HG03457 (cell line): Measurements from ENCODE around the gene ARHGEF10L.

Source experiments
- ATAC-seq: cut with Tn5 transposase; IDR thresholded peaks from one replicate; pipeline ENCODE4 v1.9.1; 2021; ENCODE audit warnings: moderate number of reproducible peaks; ENCODE audit not compliant: unreplicated experiment

Gene ARHGEF10L

DNA sequence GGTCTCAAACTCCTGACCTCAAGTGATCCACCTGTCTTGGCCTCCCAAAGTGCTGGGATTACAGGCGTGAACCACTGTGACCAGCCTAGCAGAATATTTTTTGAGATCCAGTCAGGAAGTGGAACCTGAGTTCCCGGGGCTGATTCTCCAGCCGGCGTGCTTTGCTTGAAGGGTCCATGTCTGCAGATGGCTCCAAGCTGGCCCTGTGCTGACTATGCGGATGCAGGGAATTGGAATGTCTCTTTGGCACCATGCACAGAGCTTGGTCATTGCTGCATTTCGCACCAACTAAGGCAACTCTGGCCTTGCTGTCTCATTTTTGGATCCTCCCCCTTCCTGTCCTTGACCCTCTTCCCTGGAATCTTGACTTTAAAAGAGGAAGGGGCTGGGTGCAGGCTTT is 28.1 kb downstream of the ARHGEF10L start:
- no peak for ATAC-seq

DNA sequence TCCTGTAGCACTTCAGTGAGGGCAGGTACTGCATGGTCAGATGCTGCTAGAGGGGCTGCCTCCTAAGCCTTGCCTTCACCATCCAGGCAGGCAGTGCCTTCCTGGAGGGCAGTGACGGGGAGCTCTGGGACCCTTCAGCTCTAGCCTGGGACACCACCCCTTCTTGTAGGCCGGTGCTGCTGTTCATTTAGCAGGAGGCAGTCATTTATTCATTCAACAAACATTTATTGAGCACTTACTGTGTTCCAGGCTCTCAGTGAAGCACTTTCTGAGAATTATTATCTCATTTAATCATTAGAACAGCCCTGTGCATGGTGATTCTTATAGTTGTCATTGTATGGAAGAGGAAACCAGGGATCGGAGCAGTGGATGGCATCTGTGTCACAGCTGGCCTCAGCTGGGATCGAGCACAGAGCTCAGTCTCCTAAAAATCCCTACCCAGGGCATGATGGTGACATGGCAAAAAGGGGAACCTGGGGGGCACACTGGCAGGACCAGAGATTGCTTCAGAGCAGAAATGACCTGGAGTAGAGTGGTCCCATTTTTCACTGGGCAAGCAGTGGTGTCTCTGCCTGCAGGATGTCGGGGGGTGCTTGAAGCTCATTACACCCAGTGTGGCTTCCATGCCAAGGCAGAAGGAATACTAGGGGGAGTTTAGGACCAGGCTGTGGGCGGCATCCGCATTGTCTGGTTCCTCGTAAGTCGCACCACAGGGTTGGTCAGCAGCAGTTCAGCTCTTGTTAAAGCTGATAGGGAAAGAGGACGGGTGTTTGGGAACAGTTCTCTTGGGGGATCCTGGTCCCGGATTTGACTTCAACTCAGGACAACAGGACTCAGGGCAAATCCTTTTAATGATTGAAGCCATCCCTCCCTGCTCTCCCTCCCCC is 28.8 kb downstream of the ARHGEF10L start:
- ATAC-seq: no peak

DNA sequence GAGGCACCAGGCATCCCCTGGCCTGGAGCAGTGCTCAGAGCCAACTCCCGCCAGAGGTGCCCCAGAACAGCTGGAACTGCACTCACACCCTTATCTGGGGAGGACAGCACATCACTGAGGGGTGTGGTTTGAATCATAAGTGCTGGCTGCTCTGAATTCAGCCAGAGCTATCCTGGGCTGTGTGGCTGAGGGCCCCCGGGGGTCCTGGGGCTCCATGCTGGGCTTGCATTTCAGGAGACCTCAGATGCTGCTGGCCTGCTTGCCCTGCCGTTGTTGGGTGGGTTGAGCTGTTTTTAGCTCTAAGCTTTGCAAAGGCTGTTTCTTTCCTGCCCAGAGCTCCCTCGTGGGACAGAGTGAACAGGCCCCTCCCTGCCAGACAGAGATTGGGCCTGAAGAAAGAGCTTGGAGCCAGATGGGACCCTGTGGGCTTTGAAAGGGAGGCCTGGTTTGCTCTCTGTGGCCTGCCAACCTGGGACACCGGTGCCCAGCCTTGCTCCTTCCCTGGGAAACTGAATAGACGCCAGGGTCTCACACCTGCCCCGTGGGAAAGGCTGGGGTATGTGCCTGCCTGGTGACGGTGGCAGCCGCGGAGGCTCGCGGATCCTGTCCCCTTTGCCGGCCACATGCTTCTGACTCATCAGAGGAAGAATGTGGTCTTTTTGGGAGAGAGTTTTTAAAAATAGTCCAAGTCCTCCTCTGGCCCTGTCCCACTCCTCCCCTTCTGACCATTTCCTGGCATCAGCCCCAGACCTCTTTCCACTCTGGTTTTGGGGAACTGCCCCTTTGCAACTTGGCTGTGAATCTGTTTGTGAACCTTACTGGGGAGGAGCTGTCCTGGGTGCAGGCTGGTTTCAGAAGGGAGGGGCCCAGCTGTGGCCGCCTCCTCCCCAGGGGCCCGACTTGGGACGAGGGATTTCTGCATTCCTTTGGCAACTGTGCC is 30.0 kb downstream of the ARHGEF10L start:
- ATAC-seq: no peak

DNA sequence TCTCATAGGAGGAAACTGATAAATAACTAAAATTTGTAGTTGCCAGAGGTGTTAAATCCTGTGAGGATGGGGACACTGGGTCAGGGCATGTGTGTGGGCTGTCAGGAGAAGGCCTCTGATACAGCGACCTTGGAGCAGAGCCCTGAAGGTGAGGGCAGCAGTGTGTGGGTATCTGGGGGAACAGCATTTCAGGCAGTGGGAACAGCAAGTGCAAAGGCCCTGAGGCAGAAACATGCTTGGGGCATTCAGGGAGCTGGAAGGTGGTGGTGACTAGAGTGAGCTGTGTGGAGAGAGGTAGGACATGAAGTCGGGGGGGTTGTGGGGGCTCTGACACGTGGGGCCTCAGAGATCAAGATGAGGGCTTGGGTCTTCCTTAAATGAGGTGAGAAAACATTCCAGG is 30.7 kb downstream of the ARHGEF10L start:
- ATAC-seq: no peak

DNA sequence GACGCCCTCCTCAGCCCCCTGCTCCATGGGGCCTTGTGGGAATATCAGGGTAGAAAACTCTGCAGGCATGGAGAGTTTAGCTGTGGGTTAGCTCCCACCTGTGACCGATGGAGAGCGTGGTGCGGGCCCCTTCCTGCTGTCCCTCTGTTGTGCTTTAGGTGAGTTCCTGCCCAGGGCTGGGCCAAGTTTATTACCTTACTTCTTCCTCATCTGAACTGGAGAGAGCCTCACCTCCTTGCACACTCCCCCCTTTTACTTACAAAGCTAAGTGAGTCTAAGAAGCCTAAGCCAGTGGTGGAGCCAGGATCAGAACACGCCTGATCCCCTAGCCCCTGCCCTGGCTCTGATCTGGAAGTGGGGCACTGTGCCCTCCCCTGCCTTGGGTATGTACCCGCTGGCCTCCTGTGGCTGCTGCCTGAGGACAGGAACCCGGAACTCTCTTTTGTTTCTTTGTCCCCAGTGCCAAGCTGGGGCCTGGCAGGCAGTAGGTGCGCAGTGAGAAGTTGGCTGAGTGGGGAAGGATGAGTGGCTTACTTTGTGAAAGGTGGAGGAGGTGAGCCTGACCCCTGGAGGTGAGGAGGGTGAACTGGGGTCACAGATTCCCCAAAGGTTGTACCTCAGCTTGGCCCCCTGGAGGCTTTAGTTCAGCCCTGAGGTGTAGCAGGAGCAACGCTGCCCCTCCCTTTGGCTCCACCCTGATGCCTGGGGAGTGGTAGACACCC is 32.9 kb downstream of the ARHGEF10L start:
- no peak for ATAC-seq

DNA sequence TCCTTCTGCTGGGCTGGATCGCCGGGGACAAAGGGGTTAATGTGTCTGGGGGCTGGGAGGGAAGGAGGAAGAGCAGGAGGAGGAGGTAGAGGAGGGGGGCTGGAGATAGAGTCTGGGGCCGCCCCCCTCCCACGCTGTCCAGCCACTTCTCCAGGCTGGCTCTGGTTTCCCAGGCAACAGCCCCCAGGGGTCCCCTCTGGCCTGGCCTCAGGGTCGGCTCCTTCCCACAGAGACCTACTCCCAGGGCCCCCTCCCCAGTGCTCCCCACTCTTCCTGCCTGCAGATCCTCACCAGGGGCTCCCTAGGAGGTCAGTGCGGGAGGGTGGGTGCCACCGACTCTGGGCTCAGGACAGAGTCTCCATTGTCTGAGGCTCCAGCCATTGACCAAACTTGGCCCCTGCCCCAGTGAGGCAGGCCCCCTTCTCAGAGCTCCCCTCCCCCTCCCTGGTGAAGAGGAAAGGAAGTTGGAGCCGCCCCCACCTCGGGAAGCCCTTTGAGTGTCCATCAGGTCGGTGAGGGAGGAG is 34.1 kb downstream of the ARHGEF10L start:
- no peak for ATAC-seq

DNA sequence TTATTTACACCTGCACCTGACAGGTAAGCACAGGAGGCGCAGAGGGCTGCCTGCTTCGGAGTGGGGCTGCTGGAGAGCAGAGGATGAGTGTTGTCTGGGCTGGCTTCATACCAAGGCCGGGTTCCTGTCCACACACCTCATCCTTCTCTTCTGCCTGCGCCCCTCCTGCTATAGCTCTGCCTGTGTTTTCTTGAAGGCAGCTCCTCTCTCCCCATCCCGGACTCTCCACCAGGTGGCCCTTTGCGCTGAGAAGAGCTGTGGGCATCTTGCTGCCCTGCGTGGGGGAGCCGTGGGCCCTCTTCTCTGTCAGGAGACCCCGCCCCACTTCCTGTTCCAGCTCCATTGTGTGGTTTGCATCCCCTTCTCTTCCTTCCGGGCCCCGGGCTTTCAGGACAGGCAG is 35.0 kb downstream of the ARHGEF10L start:
- no peak for ATAC-seq

DNA sequence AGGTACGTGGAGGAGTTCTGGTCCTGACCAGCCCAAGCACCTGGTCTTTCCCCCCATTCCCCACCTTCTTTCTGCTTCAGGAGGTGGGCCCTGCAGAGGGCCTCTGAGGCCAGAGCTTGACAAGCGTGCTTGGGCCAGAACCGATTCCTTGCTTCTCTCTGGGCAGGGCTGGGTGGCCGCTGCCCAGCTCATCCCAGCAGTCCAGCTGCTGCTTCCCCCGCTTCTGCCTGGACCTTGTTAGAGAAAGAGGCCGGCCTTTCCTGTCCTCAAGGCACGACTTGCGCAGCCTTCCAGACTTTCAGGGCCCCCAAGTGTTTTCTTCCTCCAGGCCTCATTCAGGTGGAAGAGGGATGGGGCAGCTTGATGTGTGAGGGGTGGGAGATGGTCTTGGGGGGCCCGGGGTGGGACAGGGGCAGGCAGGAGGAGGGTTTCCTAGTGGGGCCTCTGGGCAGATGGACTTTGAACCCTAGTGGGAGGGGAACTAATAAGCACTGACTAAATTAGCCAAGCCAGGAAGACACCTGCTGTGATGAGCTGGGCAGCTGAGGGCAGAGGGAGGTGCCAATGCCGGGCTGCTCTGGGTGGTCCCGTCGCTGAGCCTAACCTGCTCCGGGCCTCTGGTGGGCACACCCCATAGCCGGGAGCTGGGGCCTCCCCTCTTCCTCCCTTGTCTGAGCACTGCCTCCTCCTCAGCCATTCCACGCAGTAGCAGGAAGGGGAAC is 36.5 kb downstream of the ARHGEF10L start:
- no peak for ATAC-seq

DNA sequence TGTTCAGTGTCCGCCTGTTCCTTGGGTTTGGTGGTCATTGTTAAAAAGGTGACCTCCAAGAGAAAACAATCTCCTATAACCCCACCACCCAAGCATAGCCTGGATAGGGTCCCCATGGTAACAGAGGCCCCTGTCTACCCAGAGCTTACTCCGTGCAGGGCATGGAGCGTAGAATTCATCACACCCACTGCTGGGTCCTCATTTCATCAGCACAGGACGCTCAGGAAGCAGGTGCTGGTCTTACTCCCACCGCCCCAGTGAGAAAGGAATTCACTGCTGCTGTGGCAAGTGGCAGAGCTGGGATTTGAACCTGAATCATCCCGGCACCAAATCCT is 37.0 kb downstream of the ARHGEF10L start:
- no peak for ATAC-seq

DNA sequence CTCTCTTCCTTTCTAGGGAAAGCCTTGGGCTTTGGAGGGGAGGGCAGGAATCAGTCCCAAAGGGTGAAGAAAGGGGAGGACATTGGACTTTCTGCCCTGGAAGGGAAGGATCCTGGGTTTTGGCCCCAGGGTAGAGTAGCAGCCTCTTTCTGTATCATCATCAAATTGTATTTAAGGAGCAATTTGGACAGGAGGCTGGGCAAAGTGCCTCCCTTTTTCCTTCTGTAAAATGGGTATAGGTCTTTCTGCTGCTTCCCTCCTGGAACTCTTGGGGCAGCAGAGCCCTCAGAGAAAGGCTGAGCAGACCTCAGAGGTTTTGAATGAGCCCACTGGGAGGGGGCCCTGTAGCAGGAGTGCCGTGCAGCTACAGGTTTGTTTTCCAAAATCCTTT is 38.4 kb downstream of the ARHGEF10L start:
- no peak for ATAC-seq

DNA sequence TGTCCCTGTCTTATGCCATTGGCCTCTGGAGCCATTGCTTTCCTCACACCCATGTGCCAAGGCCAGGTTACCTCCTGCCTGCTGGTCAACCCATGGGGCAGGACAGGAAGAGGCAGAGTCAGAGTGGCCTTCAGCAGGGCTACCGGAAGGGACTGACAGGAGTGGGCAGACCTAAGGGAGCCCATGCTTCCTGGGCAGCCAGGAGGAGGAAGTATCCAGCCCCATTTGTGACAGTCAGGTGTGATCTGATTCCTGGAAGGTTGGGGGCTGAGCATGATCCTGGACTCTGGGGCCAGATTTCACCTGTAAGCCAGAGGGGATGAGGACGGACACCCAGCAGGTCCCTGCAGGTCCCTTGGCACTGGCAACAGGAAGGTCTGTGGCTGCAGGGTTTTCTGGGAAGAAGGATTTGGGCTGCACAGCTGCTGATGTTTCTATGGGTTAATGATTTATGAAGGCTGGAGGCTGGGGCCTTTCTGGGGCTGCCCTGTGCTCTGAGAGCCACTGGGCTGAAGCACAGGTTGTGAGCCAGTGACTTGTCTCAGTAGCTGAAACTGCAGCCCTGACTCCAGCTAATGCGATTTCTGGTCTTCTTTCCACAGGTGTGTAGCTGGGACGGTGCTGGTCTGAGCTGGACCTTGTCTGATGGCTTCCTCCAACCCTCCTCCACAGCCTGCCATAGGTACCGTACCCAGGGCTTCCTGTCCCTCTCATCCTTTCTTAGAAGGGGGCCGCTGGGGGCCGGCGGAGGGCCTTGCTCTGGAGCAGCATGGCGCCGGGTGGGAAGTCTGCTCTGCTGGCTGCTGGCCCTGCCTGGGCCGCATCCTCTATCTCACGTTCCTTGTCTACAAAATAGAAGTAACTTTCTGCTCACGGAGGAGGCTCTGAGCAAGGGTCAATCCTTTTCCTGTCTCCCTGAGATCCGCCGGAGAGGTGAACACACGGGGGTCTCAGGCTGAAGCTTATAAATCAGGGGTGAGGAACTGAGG is 40.7 kb downstream of the ARHGEF10L start:
- ATAC-seq: no peak

DNA sequence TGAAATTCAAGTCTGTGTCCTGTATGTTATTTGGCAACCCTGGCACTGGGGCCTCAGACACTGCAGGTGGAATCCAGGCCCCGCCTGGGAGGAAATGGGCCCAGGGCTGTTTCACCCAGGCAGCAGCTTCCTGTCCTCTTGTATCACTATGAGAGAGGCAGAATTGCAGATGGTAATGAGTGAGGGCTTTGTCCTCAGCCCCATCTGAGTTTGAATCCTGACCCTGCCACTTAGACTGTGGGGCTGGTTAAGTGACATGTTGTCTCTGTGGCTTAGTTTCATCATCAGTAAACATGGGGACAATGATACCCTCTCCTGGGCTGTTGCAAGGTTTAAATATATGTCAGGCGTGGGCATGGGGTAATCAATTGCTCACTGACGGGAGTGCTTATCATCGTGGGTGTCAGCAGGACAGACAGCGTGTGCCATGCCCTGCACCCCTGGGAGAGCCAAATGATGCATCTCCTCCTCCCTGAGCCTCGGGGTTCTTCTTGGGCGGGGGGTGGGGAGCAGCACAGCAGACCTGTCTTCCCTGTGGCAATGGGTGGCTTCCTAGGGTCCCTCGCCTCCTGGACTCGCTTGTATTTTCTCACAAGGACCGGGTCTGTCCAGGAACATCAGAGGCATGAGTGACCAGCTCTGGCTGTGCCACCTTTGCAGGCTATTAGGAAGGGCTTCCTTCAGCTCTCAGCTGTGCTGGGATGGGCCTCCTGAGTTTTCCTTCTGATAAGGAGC is 42.1 kb downstream of the ARHGEF10L start:
- ATAC-seq: no peak

DNA sequence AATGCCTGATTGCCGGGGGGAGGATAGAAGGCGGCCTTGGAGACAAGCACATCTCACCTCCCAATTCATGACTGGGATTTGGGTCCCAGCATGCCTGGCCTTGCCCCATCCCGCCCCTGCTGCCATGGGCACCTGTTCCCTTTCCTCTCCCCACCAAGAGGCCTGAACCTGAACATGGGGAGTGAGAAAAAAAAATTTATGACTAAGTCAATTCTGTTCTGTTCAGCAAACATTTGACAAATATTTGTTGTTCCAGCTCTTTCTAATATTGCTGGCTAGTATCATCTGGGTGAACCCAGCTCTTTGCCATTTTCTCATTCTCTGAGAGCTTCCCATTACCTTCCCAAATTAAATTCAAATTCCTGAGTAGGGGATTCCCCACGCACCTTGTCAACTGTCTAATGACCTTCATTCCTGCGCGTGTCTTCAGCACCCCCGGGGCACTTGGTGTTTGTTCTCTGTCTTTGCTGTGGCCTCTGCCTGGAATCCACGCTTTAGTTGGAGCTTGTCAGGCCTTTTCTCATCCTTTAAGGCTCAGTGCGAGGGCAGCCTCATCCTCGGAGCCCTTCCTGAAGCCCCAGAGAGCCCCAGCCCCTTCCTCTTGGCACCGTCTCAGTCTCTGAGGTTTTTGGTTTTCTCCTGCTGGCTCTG is 42.8 kb downstream of the ARHGEF10L start:
- ATAC-seq: no peak

DNA sequence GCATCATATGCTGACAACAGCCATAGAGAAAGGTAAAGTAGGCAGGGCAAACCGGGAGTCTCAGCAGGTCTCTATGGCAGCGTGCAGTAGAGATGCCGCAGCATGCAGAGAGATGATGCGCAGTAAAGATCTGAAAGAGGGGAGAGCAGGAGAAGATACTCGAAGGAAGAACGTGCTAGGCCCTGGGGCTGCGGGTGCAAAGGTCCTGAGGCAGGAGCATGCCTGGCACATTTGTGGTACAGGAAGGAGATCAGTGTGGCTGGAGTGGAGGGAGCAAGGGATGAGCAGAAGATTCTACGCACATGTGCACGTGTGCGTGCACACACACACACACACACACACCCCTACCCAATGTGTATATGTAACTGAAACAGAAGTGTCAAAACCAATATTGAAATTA is 45.0 kb downstream of the ARHGEF10L start:
- no peak for ATAC-seq

DNA sequence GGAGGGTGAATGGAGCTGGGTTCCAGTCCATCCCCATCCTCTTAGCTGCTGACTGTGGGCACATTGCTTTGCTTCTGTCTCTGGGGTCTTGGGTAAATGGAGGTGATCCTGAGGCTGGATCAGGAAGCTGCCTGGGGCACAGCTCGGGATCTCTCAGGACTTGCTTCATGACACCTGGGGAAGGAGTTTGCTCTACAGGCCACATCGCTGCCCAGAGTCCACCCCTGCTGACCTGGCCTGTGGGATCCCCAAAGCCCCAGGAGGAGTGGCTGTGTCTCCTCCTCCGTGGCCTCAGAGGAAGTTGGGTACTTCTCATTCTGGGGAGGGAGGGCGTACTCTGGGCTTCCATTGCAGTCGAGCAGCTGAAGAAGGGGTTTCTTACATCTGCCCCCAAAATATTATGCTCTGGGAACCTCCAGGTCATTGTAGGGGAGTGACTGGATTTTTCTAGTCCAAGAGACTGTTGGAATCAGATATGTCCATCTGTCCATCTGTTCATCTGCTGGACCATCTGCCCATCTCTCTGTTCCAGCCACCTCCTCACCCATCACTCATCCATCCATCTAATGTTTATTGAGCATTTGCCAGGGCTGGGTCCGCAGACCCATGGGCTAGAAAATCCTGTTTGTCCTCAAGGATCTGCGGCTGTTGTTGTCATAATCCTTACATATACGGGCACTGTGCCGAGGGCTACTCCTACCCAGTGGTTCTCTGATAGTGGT is 45.9 kb downstream of the ARHGEF10L start:
- no peak for ATAC-seq

DNA sequence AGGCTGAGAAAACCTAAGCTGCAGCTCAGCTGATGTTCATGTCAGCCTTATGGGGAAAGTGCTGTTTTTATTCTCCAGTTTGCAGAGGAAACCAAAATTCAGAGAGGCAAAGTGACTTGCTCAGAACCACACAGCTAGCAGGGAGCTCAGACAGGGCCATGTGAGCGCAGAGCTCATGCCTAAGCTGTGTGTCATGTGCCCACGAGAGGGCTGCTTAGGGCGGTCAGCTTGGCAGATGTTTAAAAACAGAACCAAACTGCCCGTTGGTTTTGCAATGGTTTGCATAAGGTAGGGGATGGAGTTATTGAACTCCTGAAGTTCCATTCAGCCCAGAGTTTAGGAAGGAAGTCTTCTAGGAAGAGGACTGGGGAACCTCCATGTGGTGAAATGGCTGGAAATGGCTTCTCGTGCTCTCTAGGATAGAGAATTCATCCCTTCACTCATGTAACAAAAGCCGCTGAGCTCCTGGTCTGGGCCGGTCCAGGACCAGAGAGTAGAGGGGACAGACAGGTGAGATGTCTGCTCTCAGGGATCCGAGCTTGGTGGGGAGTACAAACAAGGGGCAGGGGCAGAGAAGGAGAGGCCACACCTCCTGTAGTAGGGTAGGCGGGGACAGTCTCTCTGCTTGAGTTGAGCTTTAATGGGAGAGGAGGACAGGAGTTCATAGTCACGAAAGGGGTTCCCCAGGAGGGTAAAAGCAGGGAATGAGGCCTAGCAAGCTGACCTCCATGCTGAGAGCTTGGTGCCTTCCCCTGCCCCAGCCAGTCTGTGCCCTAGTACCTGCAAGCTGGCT is 46.9 kb downstream of the ARHGEF10L start:
- no peak for ATAC-seq

DNA sequence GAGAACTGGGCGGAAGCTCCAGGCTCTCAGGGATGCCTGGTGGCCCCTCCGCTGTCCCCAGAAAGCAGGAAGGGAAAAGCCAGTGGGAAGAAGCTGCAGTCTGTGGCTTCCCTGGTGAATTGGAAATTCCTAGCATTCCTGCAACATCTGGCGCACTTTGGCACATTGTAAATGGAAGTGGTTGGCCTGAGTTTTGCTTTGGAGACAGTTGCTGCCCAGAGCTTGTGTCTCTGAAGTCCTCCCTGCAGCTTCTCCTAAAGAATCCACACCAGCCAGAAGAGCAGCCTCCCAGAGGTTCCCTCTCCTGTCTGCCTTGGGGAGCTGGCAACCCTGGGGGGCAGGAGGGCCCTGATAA is 48.2 kb downstream of the ARHGEF10L start:
- no peak for ATAC-seq
